ENCODE measurements around the gene EPS8. TPM values are rescaled to one million over a fixed set of nuclear protein-coding genes. Genes with fewer than 3 reads are reported as not detected.

Gene EPS8
- total RNA-seq, 2 donors from 2014 or later, result 38.0 to 46.2 TPM

DNA sequence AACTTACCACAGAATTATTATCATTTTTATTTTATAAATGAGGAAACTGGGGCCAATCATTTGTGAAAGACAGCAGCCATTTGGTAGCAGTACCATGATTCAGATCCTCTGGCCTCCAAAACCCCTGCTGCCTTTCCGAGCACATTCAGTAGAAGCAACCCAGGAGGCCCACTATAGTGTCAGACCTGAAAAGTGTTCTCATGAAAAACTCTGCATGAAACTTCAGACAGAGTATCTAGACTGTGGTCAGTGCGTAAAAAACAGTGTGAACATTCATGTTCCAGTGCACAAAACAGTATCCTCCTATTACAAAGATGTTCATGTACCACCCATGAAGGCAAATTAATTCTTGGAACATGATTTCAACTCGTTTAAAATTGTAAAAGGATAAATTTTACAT is 112.0 kb downstream of the EPS8 start:
- H3K27me3 Mint-ChIP-seq, result peaks cover 0 to 2% of the 10 kb centered on the region in 2 donors
- H3K36me3 Mint-ChIP-seq, result no peaks in the 10 kb centered on the region
- H3K9me3 Mint-ChIP-seq, result no peaks in the 10 kb centered on the region
- ATAC-seq, result no peak
- H3K27ac Mint-ChIP-seq, result no peak overlapping the region
- no peaks in the 10 kb centered on the region for H3K4me1 Mint-ChIP-seq (ENCODE audit: low read depth in 2 of 2)
- H3K4me3 Mint-ChIP-seq, result no peak overlapping the region
- DNase-seq (ENCODE audit: low spot score), result no peak

DNA sequence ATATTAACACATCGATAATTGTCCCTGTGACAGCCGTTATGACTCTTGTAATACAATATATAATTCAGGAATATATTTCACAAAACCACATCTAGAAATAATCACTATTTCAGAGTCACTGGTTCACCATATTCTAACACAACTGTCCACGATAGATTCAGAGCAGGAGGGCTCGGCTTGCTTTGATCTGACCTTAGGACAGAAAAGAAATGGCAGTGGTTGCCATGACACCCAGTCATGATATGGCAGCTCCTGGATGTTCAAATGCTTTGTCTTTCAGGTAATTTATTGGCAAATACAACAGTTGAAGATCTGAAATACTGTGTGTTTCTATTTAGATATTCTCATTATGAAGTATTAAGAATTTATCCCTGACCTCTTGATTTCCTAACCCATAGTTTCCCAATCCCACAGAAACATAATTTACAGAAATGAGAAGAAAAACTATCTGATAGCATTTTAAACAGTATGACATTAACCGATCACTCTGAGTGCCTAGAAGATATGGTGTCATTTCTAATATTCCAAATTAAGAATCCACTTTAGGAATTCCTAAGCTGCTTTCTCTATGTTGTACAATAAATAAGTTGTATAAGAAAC is 116.4 kb downstream of the EPS8 start:
- DNase-seq (ENCODE audit: low spot score) (no peak), ATAC-seq (no peak)
- no peaks in the 10 kb centered on the region for H3K9me3 Mint-ChIP-seq
- no peaks in the 10 kb centered on the region for H3K36me3 Mint-ChIP-seq
- H3K27me3 Mint-ChIP-seq, result peaks cover 2 to 6% of the 10 kb centered on the region in 2 donors
- H3K4me1 Mint-ChIP-seq (ENCODE audit: low read depth in 2 of 2), result no peaks in the 10 kb centered on the region
- H3K27ac Mint-ChIP-seq, result no peak overlapping the region
- H3K4me3 Mint-ChIP-seq, result no peak overlapping the region

DNA sequence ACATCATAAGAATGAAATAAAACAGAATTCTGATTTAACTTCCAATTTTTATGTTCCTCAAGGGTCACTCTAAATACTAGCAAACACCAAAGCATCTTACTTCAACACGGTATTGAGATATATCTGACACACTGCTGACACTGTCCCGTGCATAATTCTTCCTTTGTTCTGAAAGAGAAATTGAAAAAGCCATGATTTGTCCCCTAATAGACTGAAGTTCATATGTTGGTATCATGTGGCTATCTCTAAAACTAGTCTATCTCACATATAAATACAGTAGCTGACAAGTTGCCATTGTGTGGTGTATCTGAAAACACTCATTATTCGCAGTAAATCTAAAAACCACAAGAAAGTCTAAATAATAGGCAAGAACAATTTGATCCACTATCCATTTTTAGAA is 118.4 kb downstream of the EPS8 start:
- Mint-ChIP-seq H3K4me1 (ENCODE audit: low read depth in 2 of 2) (no peaks in the 10 kb centered on the region), H3K9me3 (no peaks in the 10 kb centered on the region), H3K36me3 (no peaks in the 10 kb centered on the region), H3K27ac (no peak overlapping the region), H3K4me3 (no peak overlapping the region), H3K27me3 (peaks cover 2 to 6% of the 10 kb centered on the region in 2 donors)
- ATAC-seq (no peak), DNase-seq (ENCODE audit: low spot score) (no peak)

DNA sequence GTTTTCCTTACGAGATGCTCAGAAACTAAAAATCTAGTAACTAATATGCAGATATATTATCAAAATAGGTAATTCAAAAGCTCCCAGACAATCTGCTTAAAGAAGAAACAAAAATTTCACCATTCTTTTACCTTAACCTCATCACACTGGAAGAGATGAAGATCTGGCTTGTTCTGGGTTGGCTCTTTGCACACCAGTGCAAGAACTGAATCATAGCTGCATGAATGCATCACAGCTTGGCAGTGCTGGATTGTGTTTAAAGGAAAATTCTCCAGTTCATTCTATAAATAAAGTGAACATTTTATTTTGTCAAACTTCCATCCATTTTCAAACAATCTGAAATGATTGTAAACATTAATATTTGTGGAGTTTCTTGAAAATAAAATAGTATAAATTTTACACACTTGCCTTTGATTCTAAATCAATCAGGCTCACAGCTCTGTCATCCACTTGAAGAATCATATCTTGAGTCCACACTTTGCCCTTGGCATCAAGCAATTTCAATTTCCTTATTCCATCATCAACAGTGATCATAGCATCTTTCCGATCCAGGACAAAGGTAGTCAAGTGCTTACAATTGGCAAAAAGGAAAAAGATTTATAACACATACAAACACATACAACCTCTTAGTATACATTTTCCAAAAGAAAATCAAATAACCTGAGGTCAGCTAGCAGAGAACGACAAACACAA is 119.8 kb downstream of the EPS8 start:
- Mint-ChIP-seq H3K27ac (no peak overlapping the region), H3K36me3 (no peaks in the 10 kb centered on the region), H3K9me3 (no peaks in the 10 kb centered on the region)

DNA sequence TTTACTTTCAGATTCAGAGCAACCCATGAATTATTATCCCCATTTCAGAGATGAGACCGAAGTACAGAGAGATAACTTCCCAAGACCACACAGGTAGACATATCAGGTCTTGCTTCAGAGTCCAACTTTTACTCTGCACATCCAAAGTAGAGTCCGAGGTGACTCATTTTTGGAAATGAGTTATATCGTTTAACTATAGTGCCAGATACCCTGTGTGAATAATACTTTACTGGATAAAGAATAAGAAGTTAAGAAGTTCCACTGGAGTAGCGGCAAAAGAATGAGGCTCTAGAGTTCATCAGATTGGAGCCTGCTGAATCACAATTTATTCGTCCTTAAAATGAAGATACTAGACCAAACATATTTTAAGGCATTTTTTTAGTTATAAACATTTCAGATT is 124.7 kb downstream of the EPS8 start:
- no peaks in the 10 kb centered on the region for H3K27me3 Mint-ChIP-seq
- no peak overlapping the region for H3K27ac Mint-ChIP-seq
- no peaks in the 10 kb centered on the region for H3K36me3 Mint-ChIP-seq
- H3K9me3 Mint-ChIP-seq, result no peaks in the 10 kb centered on the region
- ATAC-seq, result no peak
- no peaks in the 10 kb centered on the region for H3K4me1 Mint-ChIP-seq (ENCODE audit: low read depth in 2 of 2)
- DNase-seq (ENCODE audit: low spot score), result no peak
- no peak overlapping the region for H3K4me3 Mint-ChIP-seq

More for the DNA sequence above, 119.8 kb downstream of the EPS8 start:
- no peak for ATAC-seq
- Mint-ChIP-seq H3K4me3 (no peak overlapping the region), H3K27me3 (peaks cover 2 to 6% of the 10 kb centered on the region in 2 donors), H3K4me1 (ENCODE audit: low read depth in 2 of 2) (no peaks in the 10 kb centered on the region)
- DNase-seq (ENCODE audit: low spot score), result no peak

DNA sequence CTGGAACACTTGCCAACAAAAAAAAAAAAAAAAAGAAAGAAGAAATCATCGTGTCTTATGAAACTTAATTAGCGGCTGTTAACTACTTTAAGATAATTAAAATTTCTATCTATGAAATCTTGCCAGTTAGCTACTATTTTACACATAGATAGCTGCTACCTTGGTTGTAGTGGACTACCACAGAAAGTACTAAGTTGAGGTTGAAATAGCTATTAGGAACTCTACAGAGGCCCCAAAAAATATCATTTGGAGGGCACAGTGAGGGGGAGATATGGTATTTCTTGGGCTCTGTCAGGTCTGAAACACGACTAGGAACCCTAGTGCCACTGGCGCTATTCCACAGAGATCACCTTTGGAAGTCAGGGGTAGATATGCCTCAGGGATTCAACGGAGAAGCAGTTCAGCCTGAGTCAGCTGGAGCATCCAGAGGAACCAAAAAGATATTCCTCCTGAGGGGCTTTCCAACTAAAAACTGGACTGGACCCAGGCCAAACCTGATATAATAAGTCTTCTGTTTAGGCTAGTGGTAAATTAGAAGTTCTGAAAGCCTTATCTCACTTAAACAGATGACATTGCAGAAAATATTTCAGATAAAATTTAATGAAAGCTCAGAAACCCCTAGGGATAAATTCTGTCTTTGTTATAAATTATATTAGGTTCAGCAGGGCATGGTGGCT is 126.1 kb downstream of the EPS8 start:
- Mint-ChIP-seq H3K9me3 (no peaks in the 10 kb centered on the region), H3K27me3 (peaks cover 0 to 7% of the 10 kb centered on the region in 2 donors), H3K4me1 (ENCODE audit: low read depth in 2 of 2) (no peaks in the 10 kb centered on the region), H3K27ac (no peak overlapping the region), H3K4me3 (no peak overlapping the region), H3K36me3 (no peaks in the 10 kb centered on the region)
- ATAC-seq, result no peak
- DNase-seq (ENCODE audit: low spot score), result no peak

DNA sequence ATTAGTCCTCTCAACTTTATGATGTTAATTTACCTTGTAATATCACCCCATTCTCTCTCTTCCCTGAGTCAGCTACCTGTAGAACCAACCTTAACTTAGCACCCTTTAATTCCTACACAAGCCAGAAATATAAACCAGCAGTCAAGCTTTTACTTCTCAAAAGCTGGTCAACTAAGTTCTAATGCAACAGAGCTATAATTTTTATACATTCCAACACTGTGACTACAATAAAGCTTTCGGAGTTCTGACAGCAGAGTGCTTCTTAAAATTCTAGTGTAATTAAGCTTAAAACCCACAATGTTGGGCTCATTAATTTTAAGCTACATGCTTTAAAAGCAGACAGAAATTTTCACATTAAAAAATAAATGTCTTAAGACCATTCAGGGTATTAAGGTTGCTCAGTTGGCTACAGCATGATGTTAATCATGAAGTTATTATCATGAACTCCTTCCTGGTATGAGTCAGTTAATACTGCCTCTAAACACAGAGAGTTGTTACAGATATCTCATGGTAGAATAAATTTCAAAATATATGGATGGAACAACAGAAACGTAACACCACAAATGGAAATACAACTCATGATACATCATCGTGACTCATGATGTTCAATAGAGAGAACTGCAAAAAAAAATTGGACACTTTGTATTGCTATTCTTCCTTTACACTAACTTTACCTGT is 126.7 kb downstream of the EPS8 start:
- no peak for ATAC-seq
- H3K27me3 Mint-ChIP-seq, result peaks cover 0 to 7% of the 10 kb centered on the region in 2 donors
- DNase-seq (ENCODE audit: low spot score), result no peak
- no peaks in the 10 kb centered on the region for H3K36me3 Mint-ChIP-seq
- no peaks in the 10 kb centered on the region for H3K4me1 Mint-ChIP-seq (ENCODE audit: low read depth in 2 of 2)
- H3K27ac Mint-ChIP-seq, result no peak overlapping the region
- no peaks in the 10 kb centered on the region for H3K9me3 Mint-ChIP-seq
- H3K4me3 Mint-ChIP-seq, result no peak overlapping the region

DNA sequence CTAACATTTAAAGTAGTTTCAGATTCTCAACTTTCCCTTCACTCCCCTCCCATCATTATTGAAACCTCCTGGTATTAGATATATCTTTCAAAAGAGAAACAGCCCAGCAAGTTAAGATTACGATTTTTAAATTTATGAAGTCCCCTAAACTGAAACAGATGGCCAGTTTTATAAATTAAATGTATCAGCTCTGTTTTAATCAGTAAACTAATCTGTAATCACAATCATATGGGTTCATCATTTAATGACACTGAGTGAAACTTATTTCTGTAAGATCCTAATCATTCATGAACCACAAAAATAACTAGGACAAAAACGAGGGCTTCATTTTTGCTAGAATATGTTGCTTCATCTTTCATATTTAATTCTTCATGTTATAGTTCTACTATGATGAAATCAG is 137.8 kb downstream of the EPS8 start:
- Mint-ChIP-seq H3K4me1 (ENCODE audit: low read depth in 2 of 2) (no peaks in the 10 kb centered on the region), H3K9me3 (no peaks in the 10 kb centered on the region), H3K27me3 (peaks cover 2 to 7% of the 10 kb centered on the region in 2 donors), H3K27ac (no peak overlapping the region), H3K4me3 (no peak overlapping the region), H3K36me3 (no peaks in the 10 kb centered on the region)
- DNase-seq (ENCODE audit: low spot score) (no peak), ATAC-seq (no peak)

DNA sequence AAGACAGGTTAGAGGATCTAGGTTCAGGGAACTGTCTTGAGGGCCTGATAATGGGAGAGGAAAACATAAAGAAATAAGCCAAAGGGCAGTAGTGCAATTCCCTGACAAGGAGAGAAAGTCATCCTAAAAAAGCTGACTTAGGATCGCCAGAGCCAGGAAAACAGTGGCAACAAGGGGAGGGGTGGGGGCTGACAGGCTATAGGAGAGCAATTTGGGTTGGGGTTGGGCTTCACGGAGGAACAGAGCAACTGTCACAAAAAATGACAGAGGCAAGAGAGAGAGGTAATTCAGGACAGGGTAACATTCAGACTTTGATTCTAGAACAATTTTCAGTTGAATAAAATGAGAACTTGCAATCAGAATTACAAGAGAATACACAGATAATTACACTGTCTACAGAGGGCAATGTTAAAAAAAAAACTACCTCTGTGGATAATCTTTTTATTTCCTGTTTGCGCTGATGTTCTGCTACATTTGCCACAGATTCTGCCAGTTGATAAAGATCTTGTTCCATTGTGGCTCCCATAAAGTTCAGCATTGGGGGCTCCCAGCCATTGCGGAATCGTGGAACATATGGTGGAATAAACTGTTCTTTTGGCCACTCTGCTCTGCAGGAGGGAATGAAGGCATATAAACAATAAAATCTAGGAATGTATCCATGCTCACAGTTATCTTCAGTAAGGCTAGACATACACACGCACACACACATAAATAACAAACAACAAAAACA is 138.6 kb downstream of the EPS8 start:
- Mint-ChIP-seq H3K4me3 (no peak overlapping the region), H3K4me1 (ENCODE audit: low read depth in 2 of 2) (no peaks in the 10 kb centered on the region), H3K27ac (no peak overlapping the region), H3K27me3 (peaks cover 2 to 7% of the 10 kb centered on the region in 2 donors), H3K9me3 (no peaks in the 10 kb centered on the region), H3K36me3 (no peaks in the 10 kb centered on the region)
- ATAC-seq (no peak), DNase-seq (ENCODE audit: low spot score) (no peak)

DNA sequence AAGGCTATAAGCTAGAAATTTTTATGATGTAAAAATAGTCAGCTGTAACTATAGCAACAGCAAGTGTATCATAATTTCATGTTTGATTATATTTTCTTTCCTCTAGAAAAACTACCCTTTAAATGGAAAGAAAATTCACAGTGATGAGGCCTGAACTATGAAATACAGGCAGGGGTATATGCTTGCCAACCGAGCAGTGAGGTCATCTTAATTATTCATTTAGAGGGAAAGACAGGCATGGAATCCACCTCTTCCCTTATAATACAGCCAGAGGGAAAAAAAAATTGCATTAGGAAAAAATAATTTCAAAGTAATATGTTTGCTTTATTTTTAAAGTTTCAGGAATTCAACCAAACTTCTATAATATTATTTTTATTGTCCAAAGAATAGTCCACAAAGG is 139.8 kb downstream of the EPS8 start:
- Mint-ChIP-seq H3K4me3 (no peak overlapping the region), H3K27ac (no peak overlapping the region), H3K27me3 (peaks cover 2 to 7% of the 10 kb centered on the region in 2 donors), H3K9me3 (no peaks in the 10 kb centered on the region), H3K36me3 (no peaks in the 10 kb centered on the region), H3K4me1 (ENCODE audit: low read depth in 2 of 2) (no peaks in the 10 kb centered on the region)
- ATAC-seq (no peak), DNase-seq (ENCODE audit: low spot score) (no peak)

DNA sequence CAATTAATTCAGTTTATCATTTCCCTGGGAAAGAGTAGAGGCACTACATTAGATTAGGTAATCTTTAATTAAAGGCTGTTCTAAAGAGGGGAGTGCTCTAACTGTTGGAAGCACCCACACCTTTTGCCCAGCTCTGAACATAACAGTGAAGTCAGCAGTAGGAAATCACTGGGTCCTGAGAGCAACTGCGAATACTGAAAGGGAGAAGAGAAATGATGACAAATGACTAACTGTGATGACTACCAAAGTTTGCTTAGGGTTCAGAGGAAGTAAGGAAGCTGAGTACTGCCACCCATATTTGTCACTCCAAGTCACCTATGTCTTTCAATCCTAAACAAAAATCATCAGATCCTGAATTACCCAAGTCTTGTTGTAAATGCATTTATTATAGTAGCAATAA is 140.6 kb downstream of the EPS8 start:
- Mint-ChIP-seq H3K27ac (no peak overlapping the region), H3K27me3 (peaks cover 0 to 2% of the 10 kb centered on the region in 2 donors), H3K4me3 (no peak overlapping the region), H3K4me1 (ENCODE audit: low read depth in 2 of 2) (no peaks in the 10 kb centered on the region), H3K9me3 (no peaks in the 10 kb centered on the region), H3K36me3 (no peaks in the 10 kb centered on the region)
- no peak for DNase-seq (ENCODE audit: low spot score)
- ATAC-seq, result no peak

DNA sequence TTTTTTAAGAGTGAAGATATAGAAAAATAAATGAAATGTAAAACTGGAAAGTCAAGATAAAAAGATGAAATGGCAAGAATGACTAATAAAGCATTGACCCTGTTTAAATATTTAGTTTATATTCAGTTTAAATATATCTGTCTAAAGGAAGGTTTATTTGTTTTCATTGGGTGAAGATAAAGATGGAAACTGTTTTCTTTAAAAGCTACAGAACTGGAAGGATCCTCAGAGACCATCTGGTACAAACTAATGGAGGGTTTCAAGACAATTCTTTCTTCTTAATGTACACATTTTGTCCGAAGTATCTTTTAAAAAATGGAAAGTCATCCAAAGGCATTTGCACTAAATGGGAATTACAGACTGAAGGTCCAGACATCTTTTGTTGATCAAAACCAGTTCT is 142.6 kb downstream of the EPS8 start:
- no peak for DNase-seq (ENCODE audit: low spot score)
- ATAC-seq, result no peak
- Mint-ChIP-seq H3K27ac (no peak overlapping the region), H3K36me3 (no peaks in the 10 kb centered on the region), H3K4me1 (ENCODE audit: low read depth in 2 of 2) (no peaks in the 10 kb centered on the region), H3K4me3 (no peak overlapping the region), H3K9me3 (no peaks in the 10 kb centered on the region), H3K27me3 (no peaks in the 10 kb centered on the region)

DNA sequence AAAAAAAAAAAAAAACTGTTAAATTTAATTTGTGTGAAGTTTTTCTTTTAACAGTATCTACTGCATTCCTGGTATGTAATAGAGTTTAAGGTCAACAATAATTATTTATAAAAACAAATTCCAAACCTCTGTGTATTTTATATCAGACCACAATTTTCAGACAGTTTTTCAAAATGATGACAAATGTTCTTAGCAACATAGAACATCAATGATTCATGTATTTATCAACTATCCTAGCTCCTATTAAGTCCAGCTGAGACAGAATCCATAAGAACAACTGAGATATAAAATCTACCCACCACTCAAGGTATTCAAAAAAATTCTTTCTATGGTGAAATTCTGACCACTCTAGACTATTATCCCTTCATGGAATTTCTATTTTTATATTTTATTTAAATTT is 144.5 kb downstream of the EPS8 start:
- Mint-ChIP-seq H3K36me3 (no peaks in the 10 kb centered on the region), H3K4me3 (no peak overlapping the region), H3K27ac (no peak overlapping the region), H3K27me3 (peaks cover 0 to 6% of the 10 kb centered on the region in 2 donors), H3K4me1 (ENCODE audit: low read depth in 2 of 2) (no peaks in the 10 kb centered on the region), H3K9me3 (no peaks in the 10 kb centered on the region)
- DNase-seq (ENCODE audit: low spot score) (no peak), ATAC-seq (no peak)

Data from natural killer cell treated with Interleukin-12 subunit alpha and Interleukin-12 subunit beta and Interleukin-15 and Interleukin-18, amount 100 ng/mL, for 72 hours (primary cell).